ENCODE results near the gene DSCAM.
"Not testable (repeated sequence)": the region's sequence is repeated elsewhere in the genome, so short reads cannot be mapped to it uniquely, and the experiment has no call there.

The DSCAM gene

GRCh38 chr21:40047993-40048730 is 798.8 kb downstream of the DSCAM start:
- DNase-seq (ENCODE audit: low read depth): no peak

GRCh38 chr21:40047211-40047610 is 799.7 kb downstream of the DSCAM start:
- no peak for DNase-seq (ENCODE audit: low read depth)

- no peak for DNase-seq (ENCODE audit: low read depth)
These were observed 803.1 kb downstream of the DSCAM start for GRCh38 chr21:40043866-40044265.

GRCh38 chr21:40043423-40043822 is 803.5 kb downstream of the DSCAM start:
- DNase-seq (ENCODE audit: low read depth): no peak

- no peak for DNase-seq (ENCODE audit: low read depth)
These were observed 805.5 kb downstream of the DSCAM start for GRCh38 chr21:40041446-40041845.

- not testable (repeated sequence) for DNase-seq (ENCODE audit: low read depth)
These were observed 813.7 kb downstream of the DSCAM start for GRCh38 chr21:40033156-40033782.

- no peak for DNase-seq (ENCODE audit: low read depth)
These were observed 817.1 kb downstream of the DSCAM start for GRCh38 chr21:40029888-40030287.

- not testable (repeated sequence) for DNase-seq (ENCODE audit: low read depth)
These were observed 818.6 kb downstream of the DSCAM start for GRCh38 chr21:40028393-40028792.

GRCh38 chr21:40021558-40022351 is 825.2 kb downstream of the DSCAM start:
- no peak for DNase-seq (ENCODE audit: low read depth)

GRCh38 chr21:40020651-40021050 is 826.3 kb downstream of the DSCAM start:
- no peak for DNase-seq (ENCODE audit: low read depth)

GRCh38 chr21:40018871-40019475 is 828.0 kb downstream of the DSCAM start:
- DNase-seq (ENCODE audit: low read depth): no peak

- DNase-seq (ENCODE audit: low read depth): no peak
These were observed 830.3 kb downstream of the DSCAM start for GRCh38 chr21:40016667-40017066.

- DNase-seq (ENCODE audit: low read depth): no peak
These were observed 830.7 kb downstream of the DSCAM start for GRCh38 chr21:40016234-40016633.

- DNase-seq (ENCODE audit: low read depth): no peak
These were observed 831.1 kb downstream of the DSCAM start for GRCh38 chr21:40015818-40016217.

- no peak for DNase-seq (ENCODE audit: low read depth)
These were observed 832.6 kb downstream of the DSCAM start for GRCh38 chr21:40014394-40014793.

- no peak for DNase-seq (ENCODE audit: low read depth)
These were observed 833.8 kb downstream of the DSCAM start for GRCh38 chr21:40013001-40013735.

GRCh38 chr21:40011371-40011770 is 835.6 kb downstream of the DSCAM start:
- DNase-seq (ENCODE audit: low read depth): no peak

- no peak for DNase-seq (ENCODE audit: low read depth)
These were observed 844.0 kb downstream of the DSCAM start for GRCh38 chr21:40002978-40003377.

GRCh38 chr21:39984286-39984991 is 862.5 kb downstream of the DSCAM start:
- no peak for DNase-seq (ENCODE audit: low read depth)

- no peak for DNase-seq (ENCODE audit: low read depth)
These were observed 866.6 kb downstream of the DSCAM start for GRCh38 chr21:39980241-39980820.

- DNase-seq (ENCODE audit: low read depth): no peak
These were observed 867.6 kb downstream of the DSCAM start for GRCh38 chr21:39979321-39979720.

Measured in stimulated activated CD8-positive, alpha-beta memory T cell treated with anti-CD3 and anti-CD28 coated beads, Interleukin-7, amount 100 ng/mL, for 24 hours (primary cell).